ENCODE measurements around the gene DTNBP1. TPM values are rescaled to one million over a fixed set of nuclear protein-coding genes. Genes with fewer than 3 reads are reported as not detected.

Gene DTNBP1
- polyA plus RNA-seq, 1 experiment = 19.1 TPM

DNA sequence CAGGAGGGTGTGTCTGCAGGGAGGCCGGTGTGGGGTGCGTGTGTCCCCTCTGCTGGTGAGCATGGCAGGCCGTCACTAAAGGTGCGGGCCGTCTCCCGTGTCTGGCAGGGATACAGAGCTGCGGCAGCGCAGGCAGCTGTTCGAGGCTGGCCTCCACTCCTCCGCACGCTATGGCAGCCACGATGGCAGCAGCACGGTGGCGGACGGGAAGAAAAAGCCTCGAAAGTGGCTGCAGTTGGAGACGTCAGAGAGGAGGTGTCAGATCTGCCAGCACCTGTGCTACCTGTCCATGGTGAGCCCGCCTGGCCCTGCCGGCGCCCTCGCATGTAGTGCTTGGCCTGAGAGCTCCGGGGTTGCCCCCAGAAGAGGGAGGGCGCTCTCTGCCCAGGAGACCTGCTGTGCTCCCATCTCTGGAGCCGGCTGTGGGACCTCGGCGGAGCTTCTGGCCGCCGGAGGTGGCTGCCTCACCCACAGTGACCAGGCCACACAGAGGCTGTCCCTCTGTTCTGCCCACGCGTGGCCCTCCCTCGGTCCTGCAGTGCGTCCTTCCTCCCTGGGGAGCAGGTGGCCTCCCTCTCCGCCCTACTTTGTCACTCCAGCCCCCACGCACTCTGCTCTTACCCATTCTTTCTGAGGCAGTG lies 149.6 kb downstream of the DTNBP1 start:
- ChIA-PET CTCF (no interaction called here), POLR2A (no interaction called here)
- DNase-seq (ENCODE audit: low read depth) = no peak
- TF ChIP-seq, protein P1, sequence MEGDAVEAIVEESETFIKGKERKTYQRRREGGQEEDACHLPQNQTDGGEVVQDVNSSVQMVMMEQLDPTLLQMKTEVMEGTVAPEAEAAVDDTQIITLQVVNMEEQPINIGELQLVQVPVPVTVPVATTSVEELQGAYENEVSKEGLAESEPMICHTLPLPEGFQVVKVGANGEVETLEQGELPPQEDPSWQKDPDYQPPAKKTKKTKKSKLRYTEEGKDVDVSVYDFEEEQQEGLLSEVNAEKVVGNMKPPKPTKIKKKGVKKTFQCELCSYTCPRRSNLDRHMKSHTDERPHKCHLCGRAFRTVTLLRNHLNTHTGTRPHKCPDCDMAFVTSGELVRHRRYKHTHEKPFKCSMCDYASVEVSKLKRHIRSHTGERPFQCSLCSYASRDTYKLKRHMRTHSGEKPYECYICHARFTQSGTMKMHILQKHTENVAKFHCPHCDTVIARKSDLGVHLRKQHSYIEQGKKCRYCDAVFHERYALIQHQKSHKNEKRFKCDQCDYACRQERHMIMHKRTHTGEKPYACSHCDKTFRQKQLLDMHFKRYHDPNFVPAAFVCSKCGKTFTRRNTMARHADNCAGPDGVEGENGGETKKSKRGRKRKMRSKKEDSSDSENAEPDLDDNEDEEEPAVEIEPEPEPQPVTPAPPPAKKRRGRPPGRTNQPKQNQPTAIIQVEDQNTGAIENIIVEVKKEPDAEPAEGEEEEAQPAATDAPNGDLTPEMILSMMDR (IDR thresholded peaks at IDR 0.05; ENCODE audit: insufficient read depth, low read depth, low read length) = no peak
- Histone ChIP-seq H3K27me3 (ENCODE audit: control insufficient read depth, insufficient read depth, low read length) (no peaks in the 10 kb centered on the region), H3K4me3 (ENCODE audit: low read depth, low read length) (no peak overlapping the region), H3K36me3 (ENCODE audit: control insufficient read depth, insufficient read depth, low read length) (peaks cover 42% of the 10 kb centered on the region)

DNA sequence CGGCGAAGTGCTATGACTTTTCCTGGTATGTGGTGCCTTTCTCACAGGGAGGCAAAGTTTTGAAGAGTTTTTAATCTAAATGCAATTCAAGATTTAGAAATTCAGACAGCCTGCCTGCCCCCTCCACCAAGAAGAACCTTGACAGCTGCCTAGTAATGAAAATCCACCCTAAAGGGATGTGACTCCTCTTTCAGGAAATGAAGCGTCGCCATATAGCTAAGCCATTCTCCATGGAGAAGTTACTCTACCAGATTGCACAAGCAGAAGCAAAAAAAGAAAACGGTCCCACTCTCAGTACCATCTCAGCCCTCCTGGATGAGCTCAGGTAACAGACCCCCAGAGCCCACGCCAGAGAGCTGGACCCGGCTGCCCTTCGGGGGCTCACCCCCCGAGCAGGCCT lies 150.1 kb downstream of the DTNBP1 start:
- POLR2A ChIA-PET = no interaction called here
- Histone ChIP-seq H3K4me3 (ENCODE audit: low read depth, low read length) (no peak overlapping the region), H3K36me3 (ENCODE audit: control insufficient read depth, insufficient read depth, low read length) (peaks cover 40% of the 10 kb centered on the region), H3K27me3 (ENCODE audit: control insufficient read depth, insufficient read depth, low read length) (no peaks in the 10 kb centered on the region)
- no peak for DNase-seq (ENCODE audit: low read depth)
- TF ChIP-seq, protein P1 (IDR thresholded peaks at IDR 0.05; ENCODE audit: insufficient read depth, low read depth, low read length) = no peak
- CTCF ChIA-PET = no interaction called here

DNA sequence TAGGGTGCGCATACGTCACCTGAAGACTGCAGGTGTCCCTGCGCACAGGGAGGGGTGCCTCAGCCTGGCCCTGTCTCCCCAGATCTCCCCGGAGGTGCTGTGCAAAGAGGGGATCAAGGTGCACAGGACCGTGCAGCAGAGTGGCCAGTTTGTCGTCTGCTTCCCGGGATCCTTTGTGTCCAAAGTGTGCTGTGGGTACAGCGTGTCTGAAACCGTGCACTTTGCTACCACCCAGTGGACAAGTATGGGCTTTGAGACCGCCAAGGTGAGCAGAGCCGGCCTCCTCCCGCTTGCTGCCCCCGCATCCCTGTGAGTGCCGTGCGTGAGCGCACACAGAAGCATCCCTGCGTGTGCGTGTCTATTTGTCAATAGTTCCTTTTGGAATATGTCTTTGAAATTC lies 150.7 kb downstream of the DTNBP1 start:
- H3K36me3 ChIP-seq (ENCODE audit: control insufficient read depth, insufficient read depth, low read length) = peaks cover 36% of the 10 kb centered on the region
- ChIA-PET CTCF (no interaction called here), POLR2A (no interaction called here)
- no peak overlapping the region for H3K4me3 ChIP-seq (ENCODE audit: low read depth, low read length)
- TF ChIP-seq, protein P1 (IDR thresholded peaks at IDR 0.05; ENCODE audit: insufficient read depth, low read depth, low read length) = no peak
- no peaks in the 10 kb centered on the region for H3K27me3 ChIP-seq (ENCODE audit: control insufficient read depth, insufficient read depth, low read length)
- no peak for DNase-seq (ENCODE audit: low read depth)

GRCh38 chr6:15511248-15512125 lies 151.3 kb downstream of the DTNBP1 start:
- ChIA-PET CTCF (interaction anchor here (0.5 kb wide), 1 partner anchor 68 kb away, joined by 3 read pairs; no protein-coding TSS in a partner anchor), POLR2A (no interaction called here)
- TF ChIP-seq, protein P1 (IDR thresholded peaks at IDR 0.05; ENCODE audit: insufficient read depth, low read depth, low read length) = no peak
- H3K27me3 ChIP-seq (ENCODE audit: control insufficient read depth, insufficient read depth, low read length) = no peaks in the 10 kb centered on the region
- H3K36me3 ChIP-seq (ENCODE audit: control insufficient read depth, insufficient read depth, low read length) = peaks cover 32% of the 10 kb centered on the region
- DNase-seq (ENCODE audit: low read depth) = no peak
- H3K4me3 ChIP-seq (ENCODE audit: low read depth, low read length) = no peak overlapping the region

- H3K4me3 ChIP-seq (ENCODE audit: low read depth, low read length) = no peak overlapping the region
- DNase-seq (ENCODE audit: low read depth) = no peak
- POLR2A ChIA-PET = no interaction called here
- peaks cover 31% of the 10 kb centered on the region for H3K36me3 ChIP-seq (ENCODE audit: control insufficient read depth, insufficient read depth, low read length)
- no peaks in the 10 kb centered on the region for H3K27me3 ChIP-seq (ENCODE audit: control insufficient read depth, insufficient read depth, low read length)
- TF ChIP-seq, protein P1 (IDR thresholded peaks at IDR 0.05; ENCODE audit: insufficient read depth, low read depth, low read length) = no peak
- CTCF ChIA-PET = no interaction called here
Measured at GRCh38 chr6:15510536-15511247, 152.1 kb downstream of the DTNBP1 start.

Measured in BJ (cell line).